HUDEP-2 (cell line): ENCODE results near the gene HSPB1.
A peak's percentile ranks its signal among the peaks of the same experiment; 100 is the strongest.
"Not testable (repeated sequence)": the region's sequence is repeated elsewhere in the genome, so short reads cannot be mapped to it uniquely, and the experiment has no call there.

Experiments
- DNase-seq, 76 experiments: peaks; one replicate each; lab custom pipeline; 2025; ENCODE audit not compliant: unreplicated experiment in 76 of 76; lab: John Stamatoyannopoulos, UW

The HSPB1 gene

DNA sequence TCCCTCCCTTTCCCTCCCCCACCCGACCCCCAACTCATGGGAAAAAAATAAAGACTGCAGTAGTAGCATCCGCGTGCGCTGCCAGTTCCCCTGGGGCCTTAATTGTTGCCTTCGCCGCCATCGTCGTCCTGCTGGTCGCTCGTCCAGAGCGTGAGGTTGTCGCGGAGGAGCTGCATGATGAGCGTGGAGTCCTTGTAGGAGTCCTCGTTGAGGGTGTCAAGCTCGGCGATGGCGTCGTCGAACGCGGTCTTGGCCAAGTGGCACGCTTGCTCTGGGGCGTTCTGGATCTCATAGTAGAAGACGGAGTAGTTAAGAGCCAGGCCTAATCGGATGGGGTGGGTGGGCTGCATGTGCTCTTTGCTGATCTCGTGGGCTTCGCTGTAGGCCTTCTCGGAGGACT, 27.0 kb downstream of the HSPB1 start:
- no peak for DNase-seq

- no peak for DNase-seq
These were observed 27.8 kb downstream of the HSPB1 start for GRCh38 chr7:76330261-76330660.

- no peak for DNase-seq
These were observed 28.2 kb downstream of the HSPB1 start for GRCh38 chr7:76330673-76331072.

GRCh38 chr7:76332078-76332477, 29.6 kb downstream of the HSPB1 start:
- no peak for DNase-seq

GRCh38 chr7:76333511-76334101, 31.1 kb downstream of the HSPB1 start:
- DNase-seq = no peak

GRCh38 chr7:76334320-76334967, 32.0 kb downstream of the HSPB1 start:
- no peak for DNase-seq

DNA sequence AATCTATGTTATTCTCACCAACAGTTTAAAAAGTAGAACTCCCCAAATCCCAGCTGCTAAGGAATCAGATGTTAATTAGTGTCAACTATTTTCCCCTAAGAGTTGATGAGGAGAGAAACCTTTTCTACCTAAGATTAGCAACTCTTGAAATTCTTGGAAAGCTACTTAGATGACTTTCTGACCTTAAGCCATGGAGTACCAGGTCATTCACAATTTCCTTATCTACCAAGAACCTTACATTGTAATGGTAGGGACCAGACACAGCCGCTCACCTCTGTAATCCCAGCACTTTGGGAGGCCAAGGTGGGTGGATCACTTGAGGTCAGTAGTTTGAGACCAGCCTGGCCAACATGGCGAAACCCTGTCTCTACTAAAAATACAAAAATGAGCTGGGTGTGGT, 32.9 kb downstream of the HSPB1 start:
- not testable (repeated sequence) for DNase-seq

DNA sequence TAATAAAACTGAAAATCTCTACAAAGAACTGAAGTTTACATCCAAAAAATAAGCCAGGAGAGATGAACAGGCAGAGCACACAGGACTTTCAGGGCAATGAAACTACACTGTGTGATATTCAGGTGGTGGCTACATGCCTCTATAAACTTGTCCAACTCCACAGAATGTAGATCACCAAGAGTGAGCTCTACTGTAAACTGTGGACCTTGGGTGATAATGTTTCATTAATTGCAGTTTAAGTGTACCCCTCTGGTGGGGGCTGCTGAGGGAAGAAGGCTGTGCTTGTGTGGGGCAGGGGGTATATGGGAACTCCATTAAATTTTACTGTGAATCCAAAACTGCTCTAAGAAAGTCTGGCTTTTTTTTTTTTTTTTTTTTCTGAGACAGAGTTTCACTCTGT, 33.6 kb downstream of the HSPB1 start:
- DNase-seq = no peak

DNA sequence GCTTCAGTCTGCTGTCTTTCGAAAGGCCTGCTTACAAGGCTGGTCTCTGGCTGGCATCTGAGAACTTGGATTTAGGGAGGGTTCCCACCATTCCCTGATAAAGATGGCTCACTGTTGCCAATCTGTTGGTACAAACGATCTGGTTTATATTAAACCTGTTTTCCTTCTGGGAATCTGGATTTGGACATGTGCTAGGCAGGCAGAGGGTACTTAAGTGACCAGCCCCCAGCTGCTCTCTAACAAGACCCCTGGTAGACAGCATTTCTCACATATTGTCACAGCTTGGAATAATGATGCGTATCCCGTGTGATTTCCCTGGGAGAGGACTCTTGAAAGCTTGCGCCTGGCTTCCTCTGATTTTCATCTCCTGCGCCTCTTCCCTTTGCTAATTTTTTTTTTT, 34.7 kb downstream of the HSPB1 start:
- DNase-seq = no peak

DNA sequence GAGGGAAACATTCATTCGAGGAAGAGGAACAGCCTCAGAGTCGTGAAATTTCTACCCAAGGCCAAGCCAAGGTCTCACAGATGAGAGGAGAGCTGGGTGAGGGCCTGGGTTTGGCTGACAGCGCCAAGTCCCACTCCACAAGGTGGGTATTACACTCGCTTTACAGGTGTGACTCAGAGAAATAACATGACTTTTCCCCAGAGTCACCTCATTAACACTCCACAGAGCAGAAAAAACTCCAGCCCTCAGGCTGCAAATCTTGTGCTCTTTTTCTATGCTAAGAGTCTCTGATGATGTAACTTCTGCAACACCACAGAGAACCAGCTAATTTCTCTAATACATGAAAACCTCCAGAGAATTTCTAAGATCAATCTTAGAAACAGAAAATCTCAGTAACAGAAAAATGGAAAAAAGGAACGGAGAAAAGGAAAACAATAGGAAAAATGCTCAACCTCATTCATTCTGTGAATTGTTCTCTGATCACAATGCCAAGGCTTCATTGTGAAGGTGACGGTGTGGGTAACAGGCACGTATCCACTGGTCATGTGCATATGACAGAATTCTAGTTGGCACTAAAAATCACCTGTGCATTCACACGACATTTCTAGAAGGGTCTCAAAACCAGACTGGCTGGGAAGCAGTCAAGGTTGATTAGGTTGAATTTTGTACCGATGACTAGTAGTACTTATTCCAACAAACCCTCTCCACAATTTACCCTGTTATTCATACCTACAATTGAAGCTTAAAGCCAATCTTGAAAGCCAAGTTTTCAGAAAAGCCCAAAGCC, 36.0 kb downstream of the HSPB1 start:
- no peak for DNase-seq

GRCh38 chr7:76340617-76341131, 38.2 kb downstream of the HSPB1 start:
- peak in 2 of 76 experiments; percentile 7 to 16 for DNase-seq

DNA sequence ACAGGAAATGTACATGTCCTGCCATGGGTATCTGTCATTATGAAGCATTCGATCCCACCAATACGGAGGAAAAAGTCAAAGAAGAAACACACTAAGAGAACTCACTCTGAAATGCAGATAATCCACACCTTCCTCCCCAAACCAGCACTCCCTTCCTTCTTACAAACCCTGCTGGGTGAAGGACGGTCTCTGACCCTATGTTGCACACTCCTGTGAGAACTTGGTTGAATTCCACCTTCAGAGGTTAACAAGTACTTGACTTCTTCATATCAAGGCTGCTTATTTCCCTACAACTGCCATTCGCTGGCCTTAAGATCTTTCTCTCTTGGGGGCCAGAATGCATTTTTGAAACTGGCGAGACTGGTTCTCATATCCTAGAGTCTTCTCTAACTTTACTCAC, 39.7 kb downstream of the HSPB1 start:
- no peak for DNase-seq

GRCh38 chr7:76343294-76343930, 40.9 kb downstream of the HSPB1 start:
- no peak for DNase-seq

- DNase-seq = no peak
These were observed 41.5 kb downstream of the HSPB1 start for GRCh38 chr7:76343931-76344321.

GRCh38 chr7:76346097-76346496, 43.6 kb downstream of the HSPB1 start:
- DNase-seq = no peak

DNA sequence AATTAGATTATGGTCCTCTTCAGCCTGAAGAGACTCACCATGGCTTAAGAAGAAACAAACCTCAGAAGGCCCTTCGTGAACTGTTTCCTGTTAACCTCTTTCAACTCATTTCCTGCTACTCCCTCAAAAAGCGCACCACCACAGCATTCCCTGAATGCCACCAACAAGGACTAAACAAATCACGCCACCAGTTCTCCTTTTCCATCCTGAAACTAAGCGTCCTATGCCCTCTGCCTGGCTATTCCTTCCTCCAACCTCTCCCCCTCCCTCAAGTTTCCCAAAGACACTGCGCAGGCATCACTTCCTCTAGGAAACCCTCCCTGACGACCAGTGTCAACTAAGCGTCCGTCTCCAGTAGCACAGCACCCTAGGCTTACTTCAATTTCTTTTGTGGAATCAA, 44.3 kb downstream of the HSPB1 start:
- no peak for DNase-seq

GRCh38 chr7:76347710-76348109, 45.2 kb downstream of the HSPB1 start:
- DNase-seq = no peak

DNA sequence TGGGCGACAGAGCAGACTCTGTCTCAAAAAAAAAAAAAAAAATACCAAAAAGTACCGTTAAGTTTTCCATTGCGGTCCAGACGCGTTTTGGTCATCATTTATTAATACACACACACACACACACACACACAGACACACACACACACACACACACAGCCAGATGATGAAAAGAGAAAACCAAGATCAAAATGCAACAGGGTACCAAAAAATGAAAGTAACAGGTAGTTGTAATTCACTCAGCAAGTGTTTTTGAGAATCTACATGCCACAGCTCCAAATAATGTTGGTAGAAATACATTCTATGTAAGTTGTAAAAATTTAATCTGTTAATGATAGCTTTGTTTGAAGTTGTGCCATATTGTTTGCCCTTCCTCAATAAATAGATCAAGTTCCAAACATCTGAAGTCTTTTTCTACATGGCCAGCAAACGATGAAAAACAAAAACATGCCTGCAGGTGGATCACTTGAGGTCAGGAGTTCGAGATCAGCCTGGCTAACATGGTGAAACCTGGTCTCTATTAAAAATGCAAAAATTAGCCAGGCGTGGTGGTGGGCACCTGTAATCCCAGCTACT, 46.9 kb downstream of the HSPB1 start:
- no peak for DNase-seq

DNA sequence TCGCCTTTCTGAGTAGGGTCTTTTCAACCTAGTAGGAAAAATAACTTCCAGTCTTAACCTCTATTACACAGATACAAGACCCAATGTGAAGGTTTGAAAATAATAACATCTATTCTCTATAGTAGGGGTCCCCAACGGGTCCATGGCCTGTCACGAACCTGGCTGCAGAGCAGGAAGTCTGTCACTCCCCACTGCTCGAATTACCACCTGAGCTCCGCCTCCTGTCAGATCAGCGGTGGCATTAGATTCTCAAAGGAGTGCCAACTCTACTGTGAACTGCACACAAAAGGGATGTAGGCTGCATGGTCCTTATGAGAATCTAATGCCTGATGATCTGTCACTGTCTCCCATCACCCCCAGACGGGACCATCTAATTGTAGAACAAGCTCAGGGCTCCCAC, 48.9 kb downstream of the HSPB1 start:
- DNase-seq = no peak

DNA sequence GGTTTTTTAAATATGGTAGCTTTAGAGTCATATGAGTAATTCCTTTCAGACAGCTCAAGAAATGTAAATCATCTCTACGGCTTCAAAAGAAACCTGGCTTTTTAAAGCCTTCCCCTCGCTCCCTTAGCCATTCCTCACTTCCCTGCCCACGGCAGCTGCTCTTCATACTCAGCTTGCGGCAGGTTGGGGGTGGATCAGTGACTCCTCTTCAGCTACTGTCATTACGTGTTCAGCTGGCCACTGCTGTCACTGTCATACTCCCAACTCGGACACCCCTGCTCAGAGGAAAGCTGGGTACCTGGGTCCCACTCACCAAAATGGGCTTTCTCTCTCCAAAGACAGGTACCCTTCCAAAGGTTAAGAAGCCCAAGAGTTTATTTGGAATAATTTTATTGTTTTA, 49.7 kb downstream of the HSPB1 start:
- DNase-seq = no peak

DNA sequence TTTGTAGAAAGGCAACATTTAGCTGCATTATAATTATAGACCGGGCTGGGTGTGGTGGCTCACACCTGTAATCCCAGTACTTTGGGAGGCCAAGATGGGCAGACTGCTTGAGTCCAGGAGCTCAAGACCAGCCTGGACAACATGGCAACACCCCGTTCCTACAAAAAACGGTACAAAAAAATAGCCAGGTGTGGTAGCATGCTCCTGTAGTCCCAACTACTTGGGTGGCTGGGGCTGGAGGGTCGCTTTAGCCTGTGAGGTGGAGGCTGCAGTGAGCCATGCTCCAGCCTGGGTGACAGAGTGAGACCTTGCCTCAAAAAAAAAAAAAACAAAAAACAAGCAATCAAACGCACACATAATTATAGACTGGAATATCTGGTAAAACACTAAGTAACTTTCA, 51.3 kb downstream of the HSPB1 start:
- no peak for DNase-seq
